COR-L47 (cell line): ENCODE data around the gene STEAP2.
A peak's percentile ranks its signal among the peaks of the same experiment; 100 is the strongest.
"Not testable (repeated sequence)": the region's sequence is repeated elsewhere in the genome, so short reads cannot be mapped to it uniquely, and the experiment has no call there.

Source experiments
- DNase-seq: peaks from one replicate; lab custom pipeline; 2025; lab: John Stamatoyannopoulos, UW

STEAP2 gene

GRCh38 chr7:90238022-90238421 lies 26.5 kb downstream of the STEAP2 start:
- DNase-seq = no peak

DNA sequence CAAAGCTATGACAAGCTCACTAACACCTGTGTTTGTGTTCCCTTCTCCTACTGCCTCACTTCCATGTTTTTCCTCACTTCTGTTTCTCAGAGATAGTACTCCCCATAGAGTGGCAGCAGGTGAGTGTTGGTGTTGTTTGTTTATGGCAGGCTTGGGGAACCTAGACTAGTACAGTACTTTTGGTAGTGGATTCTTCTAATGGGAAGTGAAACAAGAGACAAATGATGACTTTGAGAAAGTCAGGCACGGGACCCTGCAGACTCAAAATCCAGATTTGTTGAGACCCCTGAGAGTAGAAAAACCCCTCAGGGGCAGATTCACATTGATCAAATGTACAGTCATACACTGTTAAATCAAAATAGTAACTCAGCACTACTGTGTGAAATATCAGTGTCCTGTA lies 27.0 kb downstream of the STEAP2 start:
- DNase-seq = no peak

GRCh38 chr7:90239050-90239449 lies 27.5 kb downstream of the STEAP2 start:
- DNase-seq = no peak

- DNase-seq = no peak
These were observed 28.2 kb downstream of the STEAP2 start for GRCh38 chr7:90239625-90240228.

- DNase-seq = no peak
These were observed 31.0 kb downstream of the STEAP2 start for GRCh38 chr7:90242369-90243168.

DNA sequence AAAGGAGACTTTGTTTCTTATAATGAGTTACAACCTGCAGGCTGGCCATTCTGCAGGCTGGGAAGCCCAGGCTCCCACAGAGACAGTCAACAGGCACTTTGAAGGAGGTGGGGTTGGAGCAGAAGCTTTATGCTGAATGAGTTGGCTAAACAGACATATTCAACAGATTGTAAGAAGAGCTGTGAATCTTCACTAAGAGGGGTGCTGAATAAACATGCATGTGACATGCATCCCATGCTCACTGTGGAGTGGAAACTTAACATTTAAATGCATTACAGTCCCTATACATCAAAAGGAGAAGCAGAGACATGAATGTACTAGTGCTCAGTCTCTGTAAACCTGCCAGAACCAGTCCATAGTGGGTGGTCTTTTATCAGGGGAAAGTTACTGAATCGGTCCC lies 32.0 kb downstream of the STEAP2 start:
- DNase-seq = no peak

- DNase-seq = no peak
These were observed 33.0 kb downstream of the STEAP2 start for GRCh38 chr7:90244565-90244908.

DNA sequence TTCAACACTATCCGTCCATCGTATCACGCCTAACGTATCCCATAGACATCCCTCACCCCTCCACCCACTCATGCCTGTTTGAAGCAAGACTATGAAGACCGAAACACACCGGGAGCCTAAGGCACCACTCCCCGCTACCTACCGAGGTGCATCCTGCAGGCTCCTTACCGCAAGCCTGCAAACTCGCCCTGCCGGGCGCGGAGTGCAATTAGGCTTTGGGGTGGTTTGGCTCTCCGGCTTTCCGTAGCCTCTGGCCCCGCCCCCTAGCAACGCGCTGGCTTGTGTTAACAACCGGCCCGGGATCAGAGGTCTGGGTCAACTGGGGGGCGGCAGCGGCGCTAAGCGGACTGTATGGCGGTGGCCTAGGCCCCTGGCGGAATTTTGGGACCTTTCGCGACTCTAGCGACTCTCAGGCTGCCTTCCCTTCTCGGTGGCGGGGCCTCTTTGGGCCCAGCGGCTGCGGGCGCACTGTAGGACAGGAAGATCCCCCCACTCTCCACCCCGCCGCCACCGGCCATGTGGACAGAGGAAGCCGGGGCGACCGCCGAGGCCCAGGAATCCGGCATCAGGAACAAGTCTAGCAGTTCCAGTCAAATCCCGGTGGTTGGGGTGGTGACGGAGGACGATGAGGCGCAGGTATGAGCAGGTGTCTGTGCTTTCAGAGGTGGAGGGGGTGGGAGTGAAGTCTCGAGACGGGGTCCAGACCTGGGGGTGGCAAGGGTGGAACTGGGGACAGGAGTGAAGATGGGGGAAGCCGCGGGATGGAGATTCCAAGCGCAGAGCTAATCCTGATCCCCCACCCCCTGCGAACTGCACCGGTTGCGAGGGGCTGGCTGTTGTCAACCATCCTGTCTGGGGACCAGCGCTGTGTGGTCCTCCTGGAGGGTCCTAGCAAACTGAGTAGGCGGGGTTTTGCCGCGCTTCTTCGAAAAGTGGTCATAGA lies 33.6 kb downstream of the STEAP2 start, which contains the start of gene CFAP69:
Gene CFAP69, plus strand, starts transcription at position 266 of the 943 bp plus-strand sequence. Its CDS starts 251 bp downstream, at position 517.
- DNase-seq = peak; percentile 66

DNA sequence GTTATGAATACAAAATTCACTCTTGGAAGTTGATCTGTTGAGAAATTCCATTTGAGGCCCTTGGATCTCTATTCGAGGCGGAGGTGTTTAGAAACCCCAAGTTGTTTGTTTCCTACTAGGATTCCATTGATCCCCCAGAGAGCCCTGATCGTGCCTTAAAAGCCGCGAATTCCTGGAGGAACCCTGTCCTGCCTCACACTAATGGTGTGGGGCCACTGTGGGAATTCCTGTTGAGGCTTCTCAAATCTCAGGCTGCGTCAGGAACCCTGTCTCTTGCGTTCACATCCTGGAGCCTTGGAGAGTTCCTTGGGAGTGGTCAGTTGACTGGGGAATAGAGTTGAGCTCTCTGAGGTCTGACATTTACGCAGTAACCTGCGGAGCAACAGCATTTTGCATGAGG lies 34.6 kb downstream of the STEAP2 start:
- no peak for DNase-seq

DNA sequence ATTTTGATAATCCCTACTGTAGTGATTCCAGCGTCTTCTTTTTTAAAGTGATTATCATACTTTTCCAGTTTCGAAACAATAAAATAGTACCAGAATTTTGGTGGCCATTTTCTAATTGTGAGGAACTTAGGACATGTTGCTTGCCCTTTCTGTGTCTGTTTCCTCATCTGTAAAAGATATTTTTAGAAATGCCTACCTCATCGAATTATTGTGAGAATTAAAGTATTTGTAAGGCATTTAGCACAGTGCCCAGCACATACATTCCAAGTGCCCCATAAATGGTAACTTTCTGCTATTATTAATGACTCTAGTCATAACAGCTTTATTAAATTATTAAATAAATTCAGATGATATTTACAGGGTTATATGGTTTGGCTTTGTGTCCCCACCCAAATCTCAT lies 37.2 kb downstream of the STEAP2 start:
- no peak for DNase-seq

DNA sequence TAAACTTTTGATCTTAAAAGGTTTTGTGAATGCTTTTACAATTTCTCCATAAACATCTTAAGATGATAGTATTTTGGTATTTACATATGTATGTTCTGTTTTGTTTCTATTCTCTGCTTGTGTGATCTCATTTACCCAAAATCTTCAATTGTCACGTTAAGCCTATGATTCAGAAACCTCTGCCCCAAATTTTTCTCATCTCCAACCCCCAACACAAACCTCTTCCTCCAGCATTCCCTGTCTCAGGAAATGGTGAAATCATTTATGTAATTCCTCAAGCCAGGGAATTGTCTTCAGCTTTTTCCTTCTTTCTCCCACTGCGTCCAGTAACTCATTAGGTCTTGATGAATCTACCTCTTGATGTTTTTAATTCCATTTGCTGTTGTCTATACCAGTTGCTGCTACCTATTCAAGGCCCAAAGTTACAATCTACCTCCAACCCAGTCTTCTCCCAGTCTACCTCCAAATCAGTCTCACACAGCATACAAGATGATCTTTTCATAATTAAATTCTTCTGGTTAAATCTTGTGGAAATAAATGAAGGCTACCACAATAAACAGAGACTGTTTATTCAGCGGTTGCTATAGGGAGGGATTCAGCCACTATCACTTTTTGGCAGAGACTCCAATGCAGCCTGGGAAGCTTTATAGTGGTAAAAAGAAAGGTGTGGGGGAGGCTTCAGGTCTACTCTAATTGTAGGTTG lies 39.2 kb downstream of the STEAP2 start:
- no peak for DNase-seq

DNA sequence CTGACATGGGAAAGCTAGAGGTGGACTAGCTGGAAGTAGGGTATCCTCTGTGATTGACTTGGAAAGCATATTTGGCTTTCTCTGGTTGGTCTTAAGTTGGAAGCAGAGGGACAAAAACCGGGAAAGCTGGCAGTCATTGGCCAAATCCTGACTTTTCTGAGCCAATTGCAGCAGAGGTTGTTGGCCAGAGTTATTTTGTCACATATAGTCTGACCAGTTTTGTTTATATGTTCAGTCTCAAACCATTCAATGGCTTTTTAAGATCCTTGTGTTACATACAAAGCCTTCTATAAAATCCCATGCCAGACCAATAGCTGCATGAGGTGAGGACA lies 39.7 kb downstream of the STEAP2 start:
- no peak for DNase-seq

- not testable (repeated sequence) for DNase-seq
These were observed 44.5 kb downstream of the STEAP2 start for GRCh38 chr7:90256011-90256410.

GRCh38 chr7:90256778-90257177 lies 45.2 kb downstream of the STEAP2 start:
- no peak for DNase-seq

DNA sequence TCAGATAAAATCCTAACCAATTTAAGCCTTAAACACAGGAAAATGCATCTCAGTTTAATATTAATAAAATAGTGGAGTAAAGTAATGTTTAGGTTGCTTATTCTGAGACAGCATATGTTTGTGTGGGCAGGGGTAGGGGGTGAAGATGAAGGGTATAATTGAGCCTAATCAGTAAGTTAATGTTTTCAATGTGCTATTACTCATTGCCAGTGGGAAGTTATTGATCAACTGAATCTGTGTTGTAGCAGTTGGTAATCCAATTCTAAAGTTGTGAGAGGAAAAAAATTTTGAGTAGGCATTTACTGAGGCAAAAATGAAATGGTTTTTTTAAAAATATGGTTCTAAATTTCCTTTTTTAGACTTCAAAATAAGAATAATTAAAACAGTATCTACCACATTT lies 49.9 kb downstream of the STEAP2 start:
- DNase-seq = no peak

GRCh38 chr7:90262438-90262837 lies 50.9 kb downstream of the STEAP2 start:
- DNase-seq = no peak

DNA sequence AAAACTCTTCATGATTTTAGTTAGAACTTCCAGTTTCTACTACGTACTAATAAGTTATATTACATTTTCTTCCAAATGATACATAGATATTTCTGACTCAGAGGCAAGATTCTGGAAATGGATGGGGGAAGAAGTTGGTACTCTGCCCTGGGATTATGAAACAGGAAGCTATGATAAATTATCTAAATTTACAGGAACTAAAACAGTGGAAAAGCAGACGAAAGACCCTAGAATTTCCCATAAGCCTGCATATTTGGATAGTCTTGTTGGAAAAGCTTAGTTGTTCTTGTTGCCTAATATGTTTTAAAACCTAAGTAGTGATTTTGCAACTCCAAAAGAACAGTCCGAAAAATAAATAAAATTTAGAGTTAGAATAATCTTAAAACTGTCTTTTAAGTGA lies 55.3 kb downstream of the STEAP2 start:
- no peak for DNase-seq

GRCh38 chr7:90267263-90267858 lies 55.8 kb downstream of the STEAP2 start:
- DNase-seq = no peak

- DNase-seq = no peak
These were observed 57.6 kb downstream of the STEAP2 start for GRCh38 chr7:90269163-90269562.

DNA sequence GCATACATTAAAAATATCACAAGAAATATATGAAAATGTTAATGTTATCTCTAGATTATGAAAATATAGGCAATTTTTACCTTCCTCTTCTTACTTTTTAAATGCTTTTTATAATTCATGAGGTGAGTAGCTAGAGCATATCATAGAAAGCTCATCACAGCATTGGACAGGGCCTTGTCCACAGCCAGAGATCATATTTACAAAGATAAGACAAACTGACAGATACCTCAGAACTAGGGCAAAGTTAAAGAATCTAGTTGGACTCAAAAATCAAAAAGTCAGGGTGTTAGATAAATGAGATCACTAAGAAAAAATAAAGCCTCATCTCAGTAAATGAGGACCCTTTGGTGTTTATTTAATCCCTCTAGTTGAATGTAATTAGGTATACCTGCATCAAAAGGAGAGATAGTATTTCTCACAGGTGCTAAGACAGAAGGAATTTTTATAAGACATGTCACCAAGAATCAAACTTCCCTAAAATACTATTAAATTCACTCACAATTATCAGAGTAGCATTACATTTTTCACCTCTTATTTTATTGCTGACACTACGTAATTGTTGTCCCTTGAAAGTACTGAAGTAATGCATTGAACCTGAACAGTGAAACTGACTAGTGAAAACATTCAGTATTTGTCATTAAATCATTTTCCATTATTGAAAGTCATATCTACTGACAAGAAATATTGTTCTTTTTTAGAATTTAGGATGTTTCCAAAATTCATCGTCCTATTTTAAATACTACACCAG lies 59.1 kb downstream of the STEAP2 start:
- no peak for DNase-seq

GRCh38 chr7:90271753-90272152 lies 60.2 kb downstream of the STEAP2 start:
- no peak for DNase-seq
